ENCODE results near the gene HEYL.
"Not testable (repeated sequence)": the region's sequence is repeated elsewhere in the genome, so short reads cannot be mapped to it uniquely, and the experiment has no call there.

HEYL gene

DNA sequence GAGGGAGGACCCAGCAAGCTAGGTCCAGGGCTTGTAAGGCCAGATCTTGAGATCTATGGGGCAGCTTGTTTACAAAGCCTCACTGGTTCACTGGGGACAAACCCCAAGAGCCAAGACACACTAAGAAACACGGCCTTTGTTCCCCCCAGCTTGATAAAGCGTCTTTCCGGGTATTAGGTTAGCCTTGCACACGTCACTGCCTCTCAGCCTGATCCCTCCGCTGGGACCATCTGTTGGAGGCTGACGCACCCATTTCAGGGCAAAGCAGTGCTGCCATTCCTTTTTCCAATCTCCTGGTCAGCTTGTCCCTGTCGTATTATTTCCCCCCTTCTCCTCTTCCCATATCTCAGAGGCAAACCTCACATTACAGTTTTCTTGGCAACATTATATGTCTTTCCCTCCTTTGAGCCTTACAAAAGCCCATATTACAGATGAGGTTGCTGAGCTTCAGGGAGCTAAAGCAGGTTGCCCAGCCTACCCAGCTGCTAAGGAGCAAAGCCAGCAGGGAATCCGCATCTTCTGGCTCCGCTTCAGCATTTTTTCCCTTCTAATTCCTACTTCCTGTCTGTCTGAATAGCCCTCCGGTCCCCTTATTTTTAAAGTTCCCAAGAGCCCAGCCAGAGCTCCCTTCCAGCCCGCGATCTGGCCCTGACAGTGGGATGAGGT lies 4.1 kb downstream of the HEYL start:
- DNase-seq: no peak

DNA sequence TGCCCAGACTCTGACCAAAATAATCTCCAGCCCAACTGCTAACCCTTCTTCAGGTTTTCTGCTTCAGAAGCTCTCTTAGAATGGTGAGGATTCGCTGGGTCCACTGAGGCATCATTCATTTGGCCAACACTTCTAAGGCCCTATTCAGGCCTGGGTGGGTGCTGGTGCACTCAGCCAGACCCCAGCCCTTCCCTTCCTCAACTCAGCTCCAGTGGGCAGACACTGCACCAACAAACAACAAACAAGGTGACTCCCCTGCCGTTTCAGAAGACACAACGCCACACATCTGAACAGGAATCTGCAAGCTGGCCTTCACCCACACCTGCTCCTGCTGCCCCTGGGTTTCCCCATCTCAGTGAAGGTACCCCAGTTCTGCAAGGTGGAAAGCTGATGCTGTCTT lies 6.0 kb downstream of the HEYL start:
- no peak for DNase-seq

GRCh38 chr1:39632682-39633417 lies 6.6 kb downstream of the HEYL start:
- DNase-seq: peak; percentile 86

GRCh38 chr1:39632323-39632681 lies 7.1 kb downstream of the HEYL start:
- no peak for DNase-seq

DNA sequence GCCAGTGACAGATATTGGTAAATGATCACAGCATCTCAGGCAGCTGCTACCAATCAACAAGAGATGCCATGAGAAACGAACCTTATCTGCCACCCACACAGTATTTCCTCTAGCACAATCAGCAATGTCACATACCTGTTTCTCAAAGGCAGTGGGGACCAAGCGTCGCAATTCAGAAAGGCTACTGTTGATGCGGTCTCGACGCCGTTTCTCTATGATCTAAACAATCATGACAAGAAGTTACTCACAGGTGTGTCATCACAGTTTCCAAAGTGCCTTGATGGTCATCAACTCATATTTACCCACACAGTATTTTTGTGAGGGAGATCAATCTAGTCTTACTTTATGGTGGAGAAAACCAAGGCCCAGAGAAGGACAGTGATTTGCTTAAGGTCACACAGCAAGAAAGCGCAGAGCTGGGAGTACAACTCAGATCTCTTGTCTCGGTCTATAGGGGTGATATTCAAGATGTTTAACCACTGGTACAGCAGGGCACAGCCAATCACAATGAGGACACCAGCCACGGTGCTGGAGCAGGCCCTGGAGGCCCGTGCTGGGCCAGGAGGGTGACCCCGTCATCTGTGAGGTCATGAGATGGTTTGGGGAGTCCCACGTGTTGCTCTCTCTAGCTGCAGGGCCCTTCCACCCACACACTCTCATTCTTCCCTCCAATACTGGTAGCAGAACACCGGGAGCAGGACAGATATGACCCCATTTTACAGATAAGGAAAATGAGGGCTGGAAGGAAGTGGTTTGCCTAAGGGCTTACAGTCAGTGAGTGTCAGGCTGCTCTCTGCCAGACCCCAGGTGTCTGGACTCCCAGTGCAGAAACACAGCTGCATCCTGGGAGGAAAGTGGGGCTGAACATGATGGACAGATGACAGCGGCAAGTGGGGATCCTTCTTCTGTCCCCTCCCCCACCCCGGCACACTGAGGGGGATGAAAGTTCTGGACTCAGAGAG lies 7.8 kb downstream of the HEYL start:
- DNase-seq: no peak

- DNase-seq: no peak
Observed at GRCh38 chr1:39628807-39629350, 10.6 kb downstream of the HEYL start.

DNA sequence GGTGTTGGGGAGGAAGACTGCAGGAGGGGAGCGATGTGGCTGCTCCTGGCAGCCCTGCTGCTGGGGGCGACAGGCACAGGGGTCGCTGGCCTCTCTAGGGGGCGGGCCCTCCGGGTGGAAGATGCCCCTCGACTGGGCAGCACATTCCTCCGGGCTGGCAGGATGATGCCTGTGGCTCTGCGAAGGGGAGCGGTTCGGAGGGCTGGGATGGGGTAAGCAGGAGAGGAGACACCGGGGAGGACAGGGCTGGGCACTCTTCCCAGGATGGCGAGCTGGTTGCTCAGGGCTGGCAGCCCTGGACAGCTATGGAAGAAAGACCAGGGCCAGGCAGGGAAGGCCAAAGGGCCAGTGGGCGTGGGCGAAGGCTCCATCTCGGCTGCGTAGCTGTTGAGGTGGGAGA lies 12.8 kb downstream of the HEYL start:
- no peak for DNase-seq

DNA sequence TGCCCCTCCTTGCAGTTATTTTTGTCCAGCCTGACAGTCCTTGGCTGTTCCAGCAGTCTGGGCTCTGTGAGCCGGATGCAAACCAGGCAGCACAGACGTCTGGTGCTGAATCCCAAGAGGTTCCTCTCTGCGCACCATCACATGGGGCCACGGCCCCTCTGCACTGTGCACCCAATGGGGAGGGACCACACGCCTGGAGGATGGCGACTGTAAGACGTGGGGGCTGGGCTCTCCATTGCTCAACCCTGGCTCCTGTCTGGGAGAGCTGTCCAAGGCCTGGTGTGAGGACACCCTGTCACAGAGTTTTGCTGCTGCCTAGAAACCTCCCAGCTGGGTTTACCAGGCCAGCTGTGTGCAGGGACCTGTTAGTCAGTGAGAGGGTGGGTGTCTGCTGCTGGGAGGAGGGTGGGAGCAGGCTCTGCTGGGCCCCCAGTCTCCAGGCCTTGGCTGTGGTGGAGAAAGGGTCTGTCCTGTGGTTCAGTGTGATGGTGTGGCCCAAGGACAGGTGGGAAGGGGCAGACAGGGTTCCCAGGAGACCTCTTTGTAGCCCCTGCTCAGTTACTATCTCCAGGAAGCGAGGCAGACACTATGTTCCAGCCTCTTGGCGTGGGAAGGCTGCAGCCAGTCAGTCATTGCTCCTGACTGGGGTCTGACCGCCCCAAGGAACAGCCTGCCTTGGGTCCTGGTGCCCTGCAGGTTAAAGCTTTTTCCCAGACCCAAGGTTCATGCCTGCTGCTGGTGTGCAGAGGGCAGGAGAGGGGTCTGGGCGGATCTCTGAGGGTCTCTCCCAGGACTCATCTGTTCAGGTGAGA lies 13.8 kb downstream of the HEYL start:
- DNase-seq: peak; percentile 57

DNA sequence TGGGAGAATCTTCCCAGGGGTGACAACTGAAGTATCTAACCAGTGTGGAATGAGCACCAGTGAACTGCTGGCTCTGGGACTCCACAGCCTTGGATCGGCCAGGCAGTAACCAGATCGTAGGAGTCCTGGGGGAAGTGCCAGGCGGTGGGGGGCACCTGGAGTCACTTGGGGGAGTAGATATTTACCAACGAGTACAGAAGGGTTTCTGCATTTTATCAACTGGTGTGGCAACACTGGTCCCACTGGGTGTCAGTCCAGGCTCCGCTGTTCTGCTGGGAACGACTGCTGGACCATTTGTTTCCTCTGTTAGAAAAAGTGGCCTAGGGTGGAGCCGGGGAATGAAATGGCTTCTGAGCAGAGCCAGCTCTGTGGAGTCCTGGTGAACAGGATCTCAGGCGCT lies 14.4 kb downstream of the HEYL start:
- no peak for DNase-seq

GRCh38 chr1:39623053-39623452 lies 16.4 kb downstream of the HEYL start:
- peak; percentile 75 for DNase-seq

DNA sequence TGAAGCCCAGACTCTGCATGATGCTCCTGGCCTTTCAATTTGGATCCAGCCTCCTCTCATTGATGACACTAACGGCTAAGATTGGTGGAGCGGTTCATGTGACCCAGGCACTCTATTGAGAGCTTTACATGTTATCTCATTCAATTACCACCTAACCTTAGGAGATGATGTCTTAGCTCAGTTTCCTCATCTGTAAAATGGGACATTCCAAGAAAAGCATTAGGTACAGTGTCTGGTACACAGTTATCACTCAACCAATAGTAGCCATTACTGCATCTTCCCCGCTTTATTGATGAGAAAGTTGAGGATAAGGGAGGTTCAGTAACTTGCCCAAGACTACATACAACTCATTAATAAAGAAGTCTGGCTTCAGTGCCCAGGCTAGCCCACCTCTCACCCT lies 17.0 kb downstream of the HEYL start:
- DNase-seq: no peak

DNA sequence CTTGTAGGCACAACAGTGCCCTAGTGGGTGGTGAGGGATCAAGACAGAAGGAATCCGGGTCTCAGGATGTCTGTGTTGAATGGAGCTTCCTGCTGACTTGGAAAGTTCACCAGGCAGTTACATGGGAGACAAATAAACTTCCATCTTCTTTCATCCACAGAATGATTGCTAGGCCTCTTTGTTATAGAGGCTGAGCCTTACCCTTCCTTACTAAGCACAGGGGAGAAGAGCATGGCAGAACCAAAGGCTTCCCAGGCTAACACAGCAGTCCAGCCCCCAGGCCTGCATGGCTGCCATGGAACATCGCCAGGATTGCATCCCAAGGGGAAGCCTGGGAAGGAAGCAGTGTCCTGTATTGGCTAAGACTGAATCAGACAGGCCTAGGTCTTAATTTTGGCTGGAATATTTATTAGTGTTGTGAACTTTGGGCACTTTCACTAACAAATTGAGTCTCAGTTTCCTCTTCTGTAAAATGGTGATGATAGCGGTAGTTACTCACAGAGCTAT lies 18.7 kb downstream of the HEYL start:
- no peak for DNase-seq

DNA sequence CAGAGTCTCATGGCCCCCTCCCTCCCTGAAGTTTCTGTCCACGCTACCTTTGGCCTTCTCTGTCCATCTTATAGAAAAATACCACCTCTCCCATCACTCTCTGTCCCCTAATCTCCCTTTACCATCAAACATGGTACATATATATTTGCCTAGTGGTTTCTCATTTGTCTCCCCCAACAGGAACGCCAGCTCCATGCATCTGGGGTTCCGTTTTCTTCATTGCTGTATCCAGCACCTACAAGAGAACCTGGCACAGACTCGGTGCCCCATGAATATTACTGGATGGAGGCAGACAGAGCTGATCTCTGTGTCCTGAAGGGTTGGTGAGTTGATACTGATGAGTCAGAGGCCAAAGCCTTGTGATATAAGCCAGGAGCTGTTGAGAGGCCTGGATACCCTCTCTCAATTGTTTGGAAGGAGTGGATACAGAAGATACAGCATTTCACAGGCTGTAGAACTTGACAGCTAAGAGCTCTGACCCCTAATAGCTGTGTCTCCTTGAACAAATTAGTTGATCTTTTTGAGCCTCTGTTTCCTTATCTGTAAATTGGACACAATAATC lies 21.9 kb downstream of the HEYL start:
- no peak for DNase-seq

DNA sequence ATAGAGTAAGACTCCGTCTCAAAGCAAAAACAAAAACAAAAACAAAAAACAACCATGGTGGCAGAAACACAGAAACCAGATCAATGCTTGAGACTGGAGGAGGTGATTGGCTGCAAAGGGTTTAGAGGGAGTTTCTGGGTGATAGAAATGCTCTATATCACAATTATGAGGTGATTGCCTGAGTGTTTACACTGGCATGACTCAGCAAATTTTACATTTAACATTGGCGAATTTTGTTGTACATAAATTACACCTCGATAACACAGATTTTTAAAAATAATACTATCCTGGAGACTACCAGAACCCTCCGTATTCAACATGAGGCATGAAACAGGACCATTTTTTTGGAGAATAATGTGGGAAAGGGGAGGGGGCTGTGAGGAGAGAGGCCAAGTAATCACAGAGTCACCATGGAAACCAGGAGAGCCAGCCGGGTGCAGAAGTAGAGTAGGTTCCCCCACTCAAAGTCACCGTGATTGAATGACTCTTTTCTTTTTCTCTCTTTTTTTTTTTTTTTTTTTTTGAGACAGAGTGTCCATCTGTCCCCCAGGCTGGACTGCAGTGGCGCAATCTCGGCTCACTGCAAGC lies 24.3 kb downstream of the HEYL start:
- no peak for DNase-seq

DNA sequence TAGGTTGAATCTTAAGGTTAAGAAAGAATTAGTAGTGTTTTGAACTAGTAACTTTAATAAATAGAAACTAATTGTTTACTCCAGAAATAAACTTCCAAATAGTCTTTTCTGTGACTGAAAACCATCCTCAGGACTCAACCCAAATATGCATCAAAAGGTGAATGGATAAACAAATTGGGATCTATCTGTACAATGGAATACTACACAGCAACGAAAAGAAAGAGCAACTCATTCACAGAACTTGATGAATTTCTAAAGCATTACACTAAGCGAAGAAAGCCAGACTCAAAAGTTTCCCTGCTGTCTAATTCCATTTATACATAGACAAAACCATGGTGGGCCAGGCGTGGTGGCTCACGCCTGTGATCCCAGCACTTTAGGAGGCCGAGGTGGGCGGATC lies 25.0 kb downstream of the HEYL start:
- no peak for DNase-seq

DNA sequence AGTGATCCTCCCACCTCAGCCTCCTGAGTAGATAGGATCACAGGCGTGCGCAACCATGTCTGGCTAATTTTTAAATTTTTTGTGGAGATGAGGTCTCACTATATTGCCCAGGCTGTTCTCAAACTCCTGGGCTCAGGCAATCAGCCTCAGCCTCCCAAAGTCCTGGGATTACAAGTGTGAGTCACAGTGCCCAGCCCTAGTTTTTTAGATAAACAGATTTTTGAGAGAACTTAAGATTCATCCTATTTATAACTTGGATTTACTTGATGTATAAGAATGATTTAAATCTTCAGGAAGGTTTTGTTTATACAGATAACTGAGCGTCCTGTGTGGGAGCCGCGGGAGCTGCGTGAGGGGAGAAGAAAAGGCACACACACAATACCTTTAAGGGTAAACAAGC lies 26.2 kb downstream of the HEYL start:
- DNase-seq: no peak

DNA sequence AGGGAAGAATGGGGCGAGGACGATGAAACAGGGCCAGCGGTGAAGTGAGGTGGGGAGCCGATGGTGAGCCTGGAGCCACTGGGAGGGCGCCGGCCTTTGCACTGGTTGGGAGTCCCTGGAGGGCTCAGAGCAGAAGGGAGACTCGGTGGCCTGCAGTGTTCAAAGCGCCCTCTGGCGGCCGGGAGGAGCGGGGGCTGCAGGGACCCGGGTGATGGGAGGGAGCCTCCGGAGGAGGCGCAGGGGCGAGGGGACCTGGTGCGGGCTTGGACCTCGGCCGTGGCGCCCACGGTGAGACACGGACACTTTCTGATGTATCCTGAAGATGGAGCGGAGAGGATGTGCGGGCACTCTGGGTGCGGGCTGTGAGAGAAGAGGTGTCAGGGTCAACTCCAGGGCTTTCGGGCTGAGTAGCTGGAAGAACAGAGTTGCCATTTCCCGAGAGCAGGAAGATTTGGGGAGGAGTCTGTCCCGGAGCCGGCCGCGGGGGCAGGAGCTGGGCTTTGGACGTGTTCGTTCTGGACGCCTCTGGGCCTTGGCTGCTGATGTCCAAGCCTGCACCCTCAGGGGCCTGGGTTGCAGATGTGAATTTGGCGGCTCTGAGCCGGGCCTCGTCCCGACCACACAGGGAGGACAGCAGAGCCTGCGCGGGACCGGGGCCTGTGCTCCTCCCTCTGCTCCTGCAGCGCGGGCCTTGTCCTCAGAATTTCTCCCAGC lies 29.7 kb downstream of the HEYL start:
- peak; percentile 58 for DNase-seq

GRCh38 chr1:39608921-39609320 lies 30.5 kb downstream of the HEYL start:
- no peak for DNase-seq

- not testable (repeated sequence) for DNase-seq
Observed at GRCh38 chr1:39603677-39604076, 35.8 kb downstream of the HEYL start.

DNA sequence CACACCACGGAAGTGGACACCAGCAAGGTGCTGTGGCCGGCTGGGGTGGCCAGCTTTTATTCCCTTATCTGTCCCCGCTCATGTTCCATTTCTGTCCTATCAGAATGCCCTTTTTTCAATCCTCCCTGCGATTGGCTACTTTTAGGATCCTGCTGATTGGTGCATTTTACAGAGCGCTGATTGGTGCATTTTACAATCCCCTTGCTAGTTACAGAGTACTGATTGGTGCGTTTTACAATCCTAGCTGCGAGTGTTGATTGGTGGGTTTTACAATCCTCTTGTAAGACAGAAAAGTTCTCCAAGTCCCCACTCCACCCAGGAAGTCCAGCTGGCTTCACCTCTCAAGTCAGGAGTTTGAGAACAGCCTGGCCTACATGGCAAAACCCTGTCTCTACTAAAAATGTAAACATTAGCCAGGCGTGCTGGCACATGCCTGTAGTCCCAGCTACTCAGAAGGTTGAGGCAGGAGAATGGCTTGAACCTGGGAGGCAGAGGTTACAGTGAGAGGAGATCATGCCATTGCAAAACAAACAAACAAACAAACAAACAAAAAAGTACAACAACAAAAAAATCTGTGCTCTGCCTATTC lies 37.7 kb downstream of the HEYL start:
- not testable (repeated sequence) for DNase-seq
